Skin epidermis (tissue), 12 donors: ENCODE data around the gene NELFCD.

Source experiments
- H3K27ac ChIP-seq, 21 experiments: fragments of 200-600 bp; sonication (generic) in 11 of 21; one replicate each; pipeline ENCODE4 v1.5.0; 2020; ENCODE audit warnings: mild to moderate bottlenecking in 3 of 21, inconsistent platforms in 2 of 21, moderate library complexity in 2 of 21
- H3K4me3 ChIP-seq, 7 experiments: fragments of 200-600 bp; sonication (generic) in 2 of 7; one replicate each; pipeline ENCODE4 v1.5.0; 2020; ENCODE audit warnings: inconsistent platforms in 2 of 7, mild to moderate bottlenecking in 2 of 7, moderate library complexity in 1 of 7

Gene NELFCD

DNA sequence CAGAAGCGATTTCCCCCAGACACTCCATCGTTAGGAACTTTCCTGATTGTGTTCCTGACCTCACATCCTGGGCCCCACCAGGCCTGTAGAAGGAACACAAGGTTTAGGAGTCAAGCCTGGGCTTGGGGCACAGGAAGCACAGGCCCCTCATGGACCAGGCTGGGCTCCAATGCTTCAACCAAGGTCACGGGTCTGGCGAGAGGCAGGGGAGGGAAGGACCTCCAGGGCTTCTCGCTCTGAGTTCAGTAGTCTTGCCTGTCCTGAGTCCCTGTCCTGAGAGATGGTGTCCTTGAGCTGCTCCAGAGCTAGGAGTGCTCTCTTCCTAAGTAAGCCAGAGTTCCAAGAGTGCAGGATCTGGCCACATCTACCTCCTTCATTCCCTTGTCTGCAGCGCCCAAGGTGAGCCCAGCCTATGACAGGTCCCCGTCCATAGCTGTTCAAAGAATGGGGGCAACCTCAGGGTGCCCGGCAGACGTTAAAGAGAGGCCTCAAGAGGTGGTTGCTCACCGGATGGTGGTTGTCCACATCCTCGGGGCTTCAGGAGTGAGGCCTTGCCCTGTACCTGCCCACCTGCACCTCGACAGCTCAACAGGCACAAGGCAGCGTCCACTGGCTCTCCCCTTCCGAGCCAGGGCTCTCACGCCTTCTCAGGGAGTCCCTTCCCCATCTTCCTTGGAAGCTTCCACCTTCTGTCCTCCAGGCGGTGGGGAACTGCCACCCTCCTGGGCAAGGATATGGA, 36.6 kb downstream of the NELFCD start:
- peak overlapping the region in 2 of 21 experiments; percentile 2 to 35 for H3K27ac ChIP-seq

DNA sequence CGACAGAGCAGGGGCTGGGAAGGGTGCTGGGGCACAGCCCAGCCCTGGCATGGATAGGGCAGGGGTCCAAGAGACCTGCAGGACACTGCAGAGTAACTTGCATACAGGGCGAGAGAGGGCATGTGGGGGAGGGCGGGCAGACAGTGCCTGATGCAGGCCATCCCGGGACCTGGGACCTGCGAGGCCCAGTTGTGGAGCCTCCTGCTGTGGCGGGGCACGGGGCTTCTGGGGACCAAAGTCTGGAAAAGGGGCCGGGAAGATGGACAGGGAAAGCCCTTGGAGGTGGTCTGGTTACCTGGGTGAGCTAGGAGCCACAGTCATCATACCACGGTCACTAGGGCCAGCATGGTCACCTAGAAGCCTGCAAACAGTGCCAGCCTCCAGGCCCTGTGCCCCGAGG, 37.8 kb downstream of the NELFCD start:
- Histone ChIP-seq H3K4me3 (no peak overlapping the region), H3K27ac (no peak overlapping the region)

More for the DNA sequence above, 36.6 kb downstream of the NELFCD start:
- H3K4me3 ChIP-seq = no peak overlapping the region

DNA sequence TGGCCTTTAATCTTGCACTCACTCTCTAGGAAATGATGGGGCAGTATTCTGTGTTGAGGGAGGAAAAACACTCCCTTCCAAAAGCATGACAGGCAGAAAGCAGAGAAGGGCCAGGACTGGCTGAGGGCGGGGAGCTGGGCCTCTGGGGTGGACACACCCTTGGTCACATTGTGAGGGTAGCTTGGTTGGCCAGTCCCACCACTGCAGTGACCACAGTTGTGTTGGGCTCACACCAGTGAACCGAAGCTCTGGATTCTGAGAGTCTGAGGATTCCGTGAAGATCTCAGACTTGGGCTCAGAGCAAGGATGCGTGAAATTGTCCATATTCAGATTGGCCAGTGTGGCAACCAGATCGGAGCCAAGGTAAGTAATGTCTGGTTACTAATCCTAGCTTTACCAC, 38.2 kb downstream of the NELFCD start, which contains the start of gene TUBB1:
TUBB1 (plus strand) TSS at position 213 of the 400 bp plus-strand sequence; CDS start at position 307, 94 bp downstream.
- H3K4me3 ChIP-seq = no peak within 1 kb of the TSS
- no peak within 1 kb of the TSS for H3K27ac ChIP-seq

GRCh38 chr20:59020938-59021551, 40.0 kb downstream of the NELFCD start:
- Histone ChIP-seq H3K4me3 (no peak overlapping the region), H3K27ac (no peak overlapping the region)

DNA sequence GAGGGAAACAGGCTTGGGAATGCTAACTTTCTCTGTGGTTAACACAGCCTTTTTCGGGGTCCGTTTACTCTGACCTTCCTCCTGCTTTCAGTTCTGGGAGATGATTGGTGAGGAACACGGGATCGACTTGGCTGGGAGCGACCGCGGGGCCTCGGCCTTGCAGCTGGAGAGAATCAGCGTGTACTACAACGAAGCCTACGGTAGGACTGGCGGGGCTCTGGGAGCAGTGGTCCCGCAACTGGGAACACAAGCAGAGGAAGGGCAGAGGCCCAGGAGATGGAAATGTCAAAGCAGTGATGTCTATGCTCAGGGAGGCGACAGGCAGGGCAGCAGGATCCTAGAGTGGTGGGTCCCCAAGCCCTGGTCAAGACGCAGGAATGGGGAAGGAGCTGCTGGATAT, 41.7 kb downstream of the NELFCD start:
- Histone ChIP-seq H3K27ac (no peak overlapping the region), H3K4me3 (no peak overlapping the region)

DNA sequence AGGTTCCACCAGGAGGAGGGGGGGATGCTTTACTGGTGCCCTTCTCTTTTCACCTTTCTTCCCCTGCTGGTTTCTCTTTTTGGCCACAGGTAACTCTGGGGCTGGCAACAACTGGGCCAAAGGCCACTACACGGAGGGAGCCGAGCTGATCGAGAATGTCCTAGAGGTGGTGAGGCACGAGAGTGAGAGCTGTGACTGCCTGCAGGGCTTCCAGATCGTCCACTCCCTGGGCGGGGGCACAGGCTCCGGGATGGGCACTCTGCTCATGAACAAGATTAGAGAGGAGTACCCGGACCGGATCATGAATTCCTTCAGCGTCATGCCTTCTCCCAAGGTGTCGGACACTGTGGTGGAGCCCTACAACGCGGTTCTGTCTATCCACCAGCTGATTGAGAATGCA, 42.6 kb downstream of the NELFCD start:
- no peak overlapping the region for H3K4me3 ChIP-seq
- H3K27ac ChIP-seq = no peak overlapping the region

DNA sequence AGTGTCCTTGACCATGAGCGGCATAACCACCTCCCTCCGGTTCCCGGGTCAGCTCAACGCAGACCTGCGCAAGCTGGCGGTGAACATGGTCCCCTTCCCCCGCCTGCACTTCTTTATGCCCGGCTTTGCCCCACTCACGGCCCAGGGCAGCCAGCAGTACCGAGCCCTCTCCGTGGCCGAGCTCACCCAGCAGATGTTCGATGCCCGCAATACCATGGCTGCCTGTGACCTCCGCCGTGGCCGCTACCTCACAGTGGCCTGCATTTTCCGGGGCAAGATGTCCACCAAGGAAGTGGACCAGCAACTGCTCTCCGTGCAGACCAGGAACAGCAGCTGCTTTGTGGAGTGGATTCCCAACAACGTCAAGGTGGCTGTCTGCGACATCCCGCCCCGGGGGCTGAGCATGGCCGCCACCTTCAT, 43.1 kb downstream of the NELFCD start:
- H3K4me3 ChIP-seq = no peak overlapping the region
- no peak overlapping the region for H3K27ac ChIP-seq

GRCh38 chr20:59025086-59025485, 44.0 kb downstream of the NELFCD start:
- Histone ChIP-seq H3K27ac (no peak overlapping the region), H3K4me3 (no peak overlapping the region)

- H3K27ac ChIP-seq = no peak overlapping the region
- no peak overlapping the region for H3K4me3 ChIP-seq
Measured at GRCh38 chr20:59025511-59025910, 44.5 kb downstream of the NELFCD start.

DNA sequence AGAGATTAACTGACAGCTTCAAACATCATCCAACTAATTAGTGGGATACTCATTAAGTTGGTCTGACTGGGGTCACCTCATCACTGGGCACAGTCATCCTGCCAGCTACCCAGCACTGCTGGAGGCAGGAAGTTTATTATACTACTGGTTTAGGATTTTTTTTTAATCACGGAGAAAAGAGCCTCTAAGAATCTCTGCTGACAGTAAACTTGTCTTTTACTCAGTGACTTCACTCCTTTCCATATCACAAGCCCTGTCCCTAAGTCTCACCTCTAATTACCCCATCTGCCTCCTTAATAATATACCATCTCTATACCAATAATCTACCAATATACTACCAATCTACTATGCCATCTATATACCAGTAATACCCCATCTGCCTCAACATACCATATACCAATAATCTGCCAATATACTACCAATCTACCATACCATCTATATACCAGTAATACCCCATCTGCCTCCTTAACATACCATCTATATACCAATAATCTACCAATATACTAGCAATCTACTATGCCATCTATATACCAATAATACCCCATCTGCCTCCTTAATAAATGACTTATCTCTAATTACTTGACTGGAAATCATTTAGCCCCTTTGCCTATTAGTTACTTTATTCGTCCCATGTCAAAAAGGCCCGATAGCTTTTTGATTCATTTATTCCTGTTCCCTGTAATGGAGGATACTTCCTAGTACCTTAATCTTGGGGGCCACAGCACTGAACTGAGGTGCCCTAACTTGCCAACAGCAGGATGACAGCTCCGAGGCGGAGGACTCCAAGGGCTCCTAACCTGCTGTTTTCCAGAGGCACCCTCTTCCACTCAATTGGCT, 46.1 kb downstream of the NELFCD start:
- Histone ChIP-seq H3K4me3 (no peak overlapping the region), H3K27ac (no peak overlapping the region)

GRCh38 chr20:59027741-59028320, 46.8 kb downstream of the NELFCD start:
- no peak overlapping the region for H3K4me3 ChIP-seq
- no peak overlapping the region for H3K27ac ChIP-seq

DNA sequence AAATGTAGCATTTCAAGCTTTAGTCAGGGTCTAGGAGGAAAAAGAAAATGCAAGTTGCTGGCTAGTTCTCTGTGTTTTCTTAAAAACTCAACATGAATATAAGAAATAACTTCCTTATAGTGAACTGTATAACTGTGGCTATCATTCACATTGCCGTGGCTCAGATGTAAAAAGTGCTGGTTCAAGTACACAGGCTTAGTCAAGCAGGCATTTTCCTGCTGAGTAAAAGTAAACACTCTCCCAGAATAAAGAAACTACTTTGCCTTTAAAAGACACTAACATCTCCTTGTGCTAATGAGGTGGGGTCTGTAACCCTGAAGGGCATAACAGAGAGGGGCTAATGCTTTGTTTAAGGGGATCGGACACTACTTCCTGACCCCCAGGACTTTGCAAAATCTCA, 47.8 kb downstream of the NELFCD start:
- Histone ChIP-seq H3K27ac (no peak overlapping the region), H3K4me3 (no peak overlapping the region)

DNA sequence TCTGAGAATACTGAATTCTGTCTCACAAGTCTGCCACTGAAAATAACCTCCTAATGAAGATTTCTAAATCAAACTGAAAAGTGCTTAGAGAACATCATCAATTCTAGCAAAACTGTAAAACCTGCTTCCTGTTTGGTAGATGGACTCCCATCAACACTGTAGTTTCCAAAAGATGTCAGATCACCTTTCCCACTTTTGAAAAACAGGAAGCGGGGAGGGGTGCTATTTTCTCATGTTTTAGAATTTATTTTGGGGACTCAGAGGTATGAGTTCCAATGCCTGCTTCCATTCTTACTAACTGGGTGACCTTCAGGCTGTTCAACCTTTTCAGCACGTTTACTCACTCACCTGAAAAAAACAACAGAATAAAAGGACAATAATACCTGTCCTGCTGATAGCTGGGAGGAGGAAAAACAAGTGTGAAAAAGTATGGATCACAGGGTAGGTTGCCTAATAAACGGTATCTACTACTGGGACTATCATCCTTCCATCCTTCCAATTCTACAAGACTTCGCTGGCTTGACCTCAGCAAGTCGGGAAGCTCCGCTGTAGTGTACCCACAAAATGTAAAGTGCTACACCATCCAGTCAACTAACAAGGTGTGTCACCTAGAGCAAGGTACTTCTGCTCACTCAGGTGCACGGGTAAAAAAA, 50.0 kb downstream of the NELFCD start:
- Histone ChIP-seq H3K4me3 (peak overlapping the region; percentile 72 to 92 (median 82)), H3K27ac (peak overlapping the region in 12 of 21 experiments; percentile 17 to 97 (median 90))

GRCh38 chr20:59031564-59032022, 50.5 kb downstream of the NELFCD start:
- Histone ChIP-seq H3K4me3 (peak overlapping the region; percentile 72 to 92 (median 82)), H3K27ac (peak overlapping the region; percentile 56 to 98 (median 91))

DNA sequence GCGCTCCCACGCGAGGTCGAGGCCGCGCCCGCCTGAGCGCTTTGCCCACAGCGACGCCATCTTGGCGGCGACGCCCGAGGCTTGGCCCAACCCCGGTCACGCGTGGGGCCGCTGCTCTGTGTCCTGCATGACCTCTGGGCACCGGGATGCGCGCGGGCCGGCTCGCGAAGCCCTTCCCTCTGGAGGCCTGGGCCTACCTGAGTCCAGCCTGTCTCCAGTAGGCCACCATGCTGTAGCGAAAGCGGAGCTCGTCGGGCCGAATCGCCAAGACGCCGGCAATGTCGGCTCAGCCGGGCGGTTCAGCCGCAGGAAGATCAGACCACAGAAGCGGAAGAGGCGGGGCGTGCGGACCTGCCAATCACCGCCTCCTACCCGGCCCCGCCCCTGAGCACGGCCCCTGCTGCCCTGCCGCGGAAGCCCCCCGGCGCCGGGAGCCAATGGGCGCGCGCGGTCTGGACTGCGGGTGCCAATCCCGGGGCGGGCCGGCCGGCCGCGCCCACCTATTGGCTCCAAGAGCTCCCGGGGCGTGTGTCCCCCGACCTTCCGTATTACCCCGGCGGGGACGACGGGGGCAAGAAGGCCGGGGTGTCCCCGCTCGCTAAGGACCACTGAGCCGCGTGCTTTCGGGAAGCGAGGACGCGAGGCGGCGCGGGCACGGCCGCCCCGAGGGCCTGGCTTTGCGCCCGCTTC, 51.1 kb downstream of the NELFCD start, which contains the start of gene ATP5F1E:
ATP5F1E (minus strand) TSS at position 313 of the 690 bp plus-strand sequence; CDS start at position 229, 84 bp downstream.
- H3K4me3 ChIP-seq = peak within 1 kb of the TSS; percentile 72 to 92 (median 82)
- H3K27ac ChIP-seq = peak within 1 kb of the TSS; percentile 56 to 98 (median 91)

- peak overlapping the region; percentile 72 to 92 (median 82) for H3K4me3 ChIP-seq
Measured at GRCh38 chr20:59032713-59033059, 51.6 kb downstream of the NELFCD start.

DNA sequence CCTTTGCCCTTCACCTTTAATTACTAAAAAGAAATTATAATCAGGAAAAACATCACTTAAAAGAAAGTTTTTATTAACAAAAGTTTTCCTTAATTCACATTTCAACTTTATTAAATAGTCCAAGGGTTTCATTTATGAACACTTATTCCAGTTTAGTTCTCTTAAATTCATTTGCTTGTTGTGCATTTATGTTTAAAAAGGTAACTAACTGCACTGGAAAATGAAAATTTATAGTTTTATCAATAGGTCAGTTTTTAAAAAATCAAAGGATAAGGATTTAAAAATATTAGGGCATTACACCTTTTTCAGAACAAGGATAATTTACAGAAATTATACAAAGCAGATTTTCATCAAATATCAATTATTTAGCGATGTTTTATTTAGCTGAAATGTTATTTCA, 52.0 kb downstream of the NELFCD start:
- H3K27ac ChIP-seq = peak overlapping the region in 18 of 21 experiments; percentile 81 to 98 (median 91)

More at GRCh38 chr20:59032713-59033059, 51.6 kb downstream of the NELFCD start:
- peak overlapping the region; percentile 55 to 98 (median 91) for H3K27ac ChIP-seq

DNA sequence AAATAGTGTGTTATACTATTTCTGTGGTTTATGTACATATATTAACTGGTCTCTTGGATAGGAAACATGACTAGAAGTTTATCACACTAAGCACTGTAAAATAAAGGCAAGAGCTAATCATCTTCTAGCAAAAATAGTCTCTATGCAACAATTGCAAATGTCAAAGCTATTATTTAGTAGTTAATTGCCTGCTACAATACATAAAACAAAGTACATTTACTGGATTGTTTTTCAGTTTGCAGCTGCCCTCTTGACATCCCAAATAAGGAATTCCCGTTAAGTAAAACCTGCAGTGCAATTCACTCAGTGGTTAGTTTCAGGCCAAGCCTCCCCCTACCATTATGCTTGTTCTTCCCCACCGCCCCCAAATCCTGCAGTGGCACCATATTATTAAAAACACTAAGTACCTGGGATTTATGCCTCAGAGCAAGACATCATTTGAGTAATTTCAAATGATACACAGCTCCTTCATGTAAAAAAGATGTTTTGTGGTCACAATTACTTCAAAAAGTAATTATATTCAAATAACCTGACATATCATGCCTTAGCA, 52.6 kb downstream of the NELFCD start:
- H3K27ac ChIP-seq = no peak overlapping the region
- H3K4me3 ChIP-seq = no peak overlapping the region

More for the DNA sequence above, 52.0 kb downstream of the NELFCD start:
- peak overlapping the region in 6 of 7 experiments; percentile 72 to 92 (median 83) for H3K4me3 ChIP-seq
